Stimulated activated CD4-positive, alpha-beta T cell treated with anti-CD3 and anti-CD28 coated beads, Interleukin-15, amount 100 ng/mL, for 1 hour (primary cell): ENCODE measurements around the gene GTPBP6.
"Not testable (repeated sequence)": the region's sequence is repeated elsewhere in the genome, so short reads cannot be mapped to it uniquely, and the experiment has no call there.

ENCODE experiments used
- DNase-seq, 2 donors: peaks; one replicate each; pipeline ENCODE4 v3.0.0-alpha.2; 2020; ENCODE audit warnings: low read depth in 1 of 2, low spot score in 1 of 2

Gene GTPBP6

GRCh38 chrX:295136-295535 lies 23.5 kb downstream of the GTPBP6 start:
- DNase-seq: no peak

- DNase-seq: no peak
Observed at GRCh38 chrX:292900-293897, 25.4 kb downstream of the GTPBP6 start.

GRCh38 chrX:291411-291901 lies 27.1 kb downstream of the GTPBP6 start:
- DNase-seq: no peak

GRCh38 chrX:290476-291166 lies 28.0 kb downstream of the GTPBP6 start:
- DNase-seq: no peak

GRCh38 chrX:288561-288991 lies 30.0 kb downstream of the GTPBP6 start:
- DNase-seq: no peak

- DNase-seq: no peak
Observed at GRCh38 chrX:287670-288069, 30.9 kb downstream of the GTPBP6 start.

- no peak for DNase-seq
Observed at GRCh38 chrX:285076-285677, 33.4 kb downstream of the GTPBP6 start.

- DNase-seq: peak; percentile 69 to 79
Observed at GRCh38 chrX:283115-283845, 35.3 kb downstream of the GTPBP6 start.

- not testable (repeated sequence) for DNase-seq
Observed at GRCh38 chrX:282000-282681, 36.5 kb downstream of the GTPBP6 start.

GRCh38 chrX:281166-281999 lies 37.2 kb downstream of the GTPBP6 start, which contains the start of gene PLCXD1:
TSS of gene PLCXD1 (plus strand) at chrX:281381. CDS start at chrX:284188, 2,807 bp downstream.
- no peak for DNase-seq

GRCh38 chrX:280722-281121 lies 37.9 kb downstream of the GTPBP6 start:
- DNase-seq: not testable (repeated sequence)

GRCh38 chrX:279757-280604 lies 38.6 kb downstream of the GTPBP6 start:
- not testable (repeated sequence) for DNase-seq

- DNase-seq: no peak
Observed at GRCh38 chrX:276581-277201, 41.9 kb downstream of the GTPBP6 start.

GRCh38 chrX:275967-276580 lies 42.5 kb downstream of the GTPBP6 start:
- DNase-seq: peak in 1 of 2 donors; percentile 11

GRCh38 chrX:275476-275966 lies 43.1 kb downstream of the GTPBP6 start:
- DNase-seq: no peak

GRCh38 chrX:274904-275475 lies 43.6 kb downstream of the GTPBP6 start:
- DNase-seq: no peak

- no peak for DNase-seq
Observed at GRCh38 chrX:270848-271367, 47.7 kb downstream of the GTPBP6 start.
